GM12873 (cell line): ENCODE results near the gene CCDC146.

Experiments used
- TF ChIP-seq, protein P1 (sequence below): IDR thresholded peaks from 2 replicates; pipeline ENCODE4 v1.5.1; 2012; ENCODE audit warnings: low read depth, mild to moderate bottlenecking, moderate library complexity, low read length, control low read depth; ENCODE audit not compliant: insufficient read depth; ENCODE audit errors: missing control alignments

Gene CCDC146

GRCh38 chr7:77226357-77226839 is 104.0 kb downstream of the CCDC146 start:
- TF ChIP-seq, protein P1, sequence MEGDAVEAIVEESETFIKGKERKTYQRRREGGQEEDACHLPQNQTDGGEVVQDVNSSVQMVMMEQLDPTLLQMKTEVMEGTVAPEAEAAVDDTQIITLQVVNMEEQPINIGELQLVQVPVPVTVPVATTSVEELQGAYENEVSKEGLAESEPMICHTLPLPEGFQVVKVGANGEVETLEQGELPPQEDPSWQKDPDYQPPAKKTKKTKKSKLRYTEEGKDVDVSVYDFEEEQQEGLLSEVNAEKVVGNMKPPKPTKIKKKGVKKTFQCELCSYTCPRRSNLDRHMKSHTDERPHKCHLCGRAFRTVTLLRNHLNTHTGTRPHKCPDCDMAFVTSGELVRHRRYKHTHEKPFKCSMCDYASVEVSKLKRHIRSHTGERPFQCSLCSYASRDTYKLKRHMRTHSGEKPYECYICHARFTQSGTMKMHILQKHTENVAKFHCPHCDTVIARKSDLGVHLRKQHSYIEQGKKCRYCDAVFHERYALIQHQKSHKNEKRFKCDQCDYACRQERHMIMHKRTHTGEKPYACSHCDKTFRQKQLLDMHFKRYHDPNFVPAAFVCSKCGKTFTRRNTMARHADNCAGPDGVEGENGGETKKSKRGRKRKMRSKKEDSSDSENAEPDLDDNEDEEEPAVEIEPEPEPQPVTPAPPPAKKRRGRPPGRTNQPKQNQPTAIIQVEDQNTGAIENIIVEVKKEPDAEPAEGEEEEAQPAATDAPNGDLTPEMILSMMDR = no peak

- TF ChIP-seq, protein P1 = no peak
These were observed 110.1 kb downstream of the CCDC146 start for GRCh38 chr7:77232467-77232866.

- TF ChIP-seq, protein P1 = no peak
These were observed 112.9 kb downstream of the CCDC146 start for GRCh38 chr7:77235276-77235675.

GRCh38 chr7:77238703-77239136 is 116.3 kb downstream of the CCDC146 start:
- TF ChIP-seq, protein P1 = no peak

DNA sequence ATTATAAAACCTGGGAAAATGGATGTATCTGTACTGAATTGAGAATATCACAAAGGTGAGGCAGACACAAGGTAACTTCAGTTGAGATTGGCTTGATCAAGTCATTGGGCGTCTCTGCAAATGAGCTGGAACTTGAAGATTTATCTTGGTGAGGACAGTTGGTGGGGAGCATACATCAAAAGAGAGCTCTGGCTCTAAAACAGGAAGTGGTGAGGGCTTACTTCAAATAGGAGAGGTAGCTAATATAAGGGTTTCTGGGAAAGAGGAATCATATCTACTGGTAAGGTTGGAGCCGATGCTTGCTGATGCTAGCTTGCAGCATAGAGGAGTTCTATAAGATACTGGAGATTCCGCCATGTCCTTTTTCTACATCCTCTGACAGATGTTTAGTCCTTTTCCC is 117.1 kb downstream of the CCDC146 start:
- TF ChIP-seq, protein P1 = no peak

DNA sequence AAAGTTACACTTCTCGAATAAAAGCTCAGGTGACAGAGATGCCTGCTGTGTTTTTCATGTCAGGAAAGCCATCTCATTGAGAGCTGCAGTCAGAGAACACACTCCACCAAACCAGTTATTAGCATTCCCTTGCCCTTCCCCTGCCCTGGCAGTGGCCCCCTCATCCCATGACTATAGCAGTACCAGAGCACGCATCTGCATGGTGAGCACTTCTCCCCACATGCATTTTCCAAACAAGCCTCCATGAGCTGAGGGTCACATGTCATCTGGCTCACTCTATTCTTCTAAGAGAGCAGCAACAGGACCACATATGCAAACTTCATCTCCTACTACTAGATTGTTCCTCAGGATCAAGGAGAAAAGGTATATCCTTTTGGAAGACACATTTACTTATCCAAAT is 119.7 kb downstream of the CCDC146 start:
- TF ChIP-seq, protein P1 = no peak

- TF ChIP-seq, protein P1 = no peak
These were observed 120.1 kb downstream of the CCDC146 start for GRCh38 chr7:77242554-77242953.
